Measurements from ENCODE around the gene TNFAIP1.
A peak's percentile ranks its signal among the peaks of the same experiment; 100 is the strongest.

TNFAIP1 gene

DNA sequence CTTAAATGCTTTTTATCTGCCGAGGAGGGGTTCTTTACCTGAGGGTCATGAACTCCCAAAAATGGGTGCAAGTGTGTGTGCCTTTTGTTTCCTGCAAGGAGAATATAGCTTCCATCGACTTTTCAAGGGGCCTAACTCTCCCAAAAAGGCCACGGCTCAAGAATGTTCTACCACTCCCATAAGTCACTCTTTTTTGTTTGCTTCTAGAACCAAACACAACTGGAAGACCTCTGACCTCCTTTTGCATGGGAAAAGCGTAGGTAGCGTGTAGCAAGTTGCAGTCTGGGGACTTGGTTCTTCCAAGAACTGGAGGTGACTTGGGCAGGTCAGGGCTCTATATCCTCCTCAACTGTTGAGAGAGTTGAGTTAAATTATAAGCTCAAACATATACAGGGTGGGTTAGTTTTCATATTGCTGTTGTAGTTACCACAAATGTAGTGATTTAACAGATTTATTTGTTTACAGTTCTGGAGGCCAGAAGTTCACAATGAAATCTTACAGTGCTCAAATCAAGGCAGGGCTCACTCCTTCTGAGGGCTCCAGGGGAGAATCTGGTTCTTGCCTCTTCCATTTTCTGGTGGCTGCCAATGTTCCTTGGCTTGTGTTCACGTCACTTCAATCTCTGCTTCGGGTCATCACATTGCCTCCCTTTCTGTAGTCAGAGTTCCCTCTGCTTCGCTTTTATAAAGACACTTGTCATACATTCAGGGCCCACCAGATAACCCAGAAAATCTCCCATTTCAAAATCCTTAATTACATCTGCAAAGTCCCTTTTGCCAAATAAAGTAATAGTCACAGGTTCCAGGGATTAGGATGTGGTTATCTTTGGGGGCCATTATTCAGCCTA is 15.1 kb upstream of the TNFAIP1 start:
- Histone ChIP-seq H3K4me3 (ENCODE audit: low read length, poor library complexity, severe bottlenecking) (peak overlapping the region; percentile 98), H3K27me3 (ENCODE audit: insufficient read depth, low read length, poor library complexity, severe bottlenecking) (no peaks in the 10 kb centered on the region), H2AFZ (ENCODE audit: low read length) (no peak overlapping the region), H3K36me3 (ENCODE audit: insufficient read depth, low read length) (peaks cover 1% of the 10 kb centered on the region; the same call in 1 of the 2 replicates), H3K4me2 (ENCODE audit: low read depth, low read length, poor library complexity, severe bottlenecking) (peak overlapping the region; percentile 97), H3K9me3 (ENCODE audit: insufficient read depth, low read depth, low read length) (no peaks in the 10 kb centered on the region), H4K20me1 (ENCODE audit: insufficient read depth, low read length, poor library complexity, severe bottlenecking) (peaks cover 60% of the 10 kb centered on the region), H3K79me2 (ENCODE audit: insufficient read depth, low read length) (peaks cover 78% of the 10 kb centered on the region), H3K9me2 (replicated peaks; ENCODE audit: low read depth, low read length) (no peaks in the 10 kb centered on the region), H3F3A (ENCODE audit: low read depth) (peaks cover 3% of the 10 kb centered on the region), H3K4me1 (ENCODE audit: insufficient read depth, low read length, poor library complexity, severe bottlenecking) (peaks cover 63% of the 10 kb centered on the region), H3K9ac (ENCODE audit: low read depth, low read length, poor library complexity, severe bottlenecking) (peak overlapping the region; percentile 98)
- no peak for TF ChIP-seq CTCF (conservative IDR thresholded peaks at IDR 0.05; ENCODE audit: low read length)
- no peak for TF ChIP-seq EZH2phosphoT487 (IDR thresholded peaks at IDR 0.05; ENCODE audit: borderline replicate concordance)

- no peaks in the 10 kb centered on the region for H3K27me3 ChIP-seq (ENCODE audit: insufficient read depth, low read length, poor library complexity, severe bottlenecking)
- peaks cover 3% of the 10 kb centered on the region for H3F3A ChIP-seq (ENCODE audit: low read depth)
- peaks cover 40% of the 10 kb centered on the region; the same call in 1 of the 2 replicates for H3K36me3 ChIP-seq (ENCODE audit: insufficient read depth, low read length)
- H3K9me2 ChIP-seq (replicated peaks; ENCODE audit: low read depth, low read length), result no peaks in the 10 kb centered on the region
- peak overlapping the region; percentile 37 for H3K9ac ChIP-seq (ENCODE audit: low read depth, low read length, poor library complexity, severe bottlenecking)
- peaks cover 49% of the 10 kb centered on the region for H3K4me1 ChIP-seq (ENCODE audit: insufficient read depth, low read length, poor library complexity, severe bottlenecking)
- no peaks in the 10 kb centered on the region for H3K9me3 ChIP-seq (ENCODE audit: insufficient read depth, low read depth, low read length)
- peaks cover 74% of the 10 kb centered on the region for H3K79me2 ChIP-seq (ENCODE audit: insufficient read depth, low read length)
- H2AFZ ChIP-seq (ENCODE audit: low read length), result no peak overlapping the region
- peak overlapping the region; percentile 97 for H3K4me2 ChIP-seq (ENCODE audit: low read depth, low read length, poor library complexity, severe bottlenecking)
- H4K20me1 ChIP-seq (ENCODE audit: insufficient read depth, low read length, poor library complexity, severe bottlenecking), result peaks cover 61% of the 10 kb centered on the region
- peak overlapping the region; percentile 47 for H3K4me3 ChIP-seq (ENCODE audit: low read length, poor library complexity, severe bottlenecking)
- TF ChIP-seq EZH2phosphoT487 (IDR thresholded peaks at IDR 0.05; ENCODE audit: borderline replicate concordance) (no peak), CTCF (conservative IDR thresholded peaks at IDR 0.05; ENCODE audit: low read length) (no peak)
Measured at GRCh38 chr17:28324267-28324745, 11.3 kb upstream of the TNFAIP1 start.

GRCh38 chr17:28324781-28325180 is 10.8 kb upstream of the TNFAIP1 start:
- Histone ChIP-seq H2AFZ (ENCODE audit: low read length) (no peak overlapping the region), H3K9me3 (ENCODE audit: insufficient read depth, low read depth, low read length) (no peaks in the 10 kb centered on the region), H3K4me3 (ENCODE audit: low read length, poor library complexity, severe bottlenecking) (peak overlapping the region; percentile 47), H3K4me2 (ENCODE audit: low read depth, low read length, poor library complexity, severe bottlenecking) (peak overlapping the region; percentile 97), H3K36me3 (ENCODE audit: insufficient read depth, low read length) (peaks cover 42% of the 10 kb centered on the region; the same call in 1 of the 2 replicates), H3K9ac (ENCODE audit: low read depth, low read length, poor library complexity, severe bottlenecking) (peak overlapping the region; percentile 37), H3K4me1 (ENCODE audit: insufficient read depth, low read length, poor library complexity, severe bottlenecking) (peaks cover 46% of the 10 kb centered on the region), H3K9me2 (replicated peaks; ENCODE audit: low read depth, low read length) (no peaks in the 10 kb centered on the region), H3K27me3 (ENCODE audit: insufficient read depth, low read length, poor library complexity, severe bottlenecking) (no peaks in the 10 kb centered on the region), H4K20me1 (ENCODE audit: insufficient read depth, low read length, poor library complexity, severe bottlenecking) (peaks cover 57% of the 10 kb centered on the region), H3K79me2 (ENCODE audit: insufficient read depth, low read length) (peaks cover 69% of the 10 kb centered on the region), H3F3A (ENCODE audit: low read depth) (peaks cover 3% of the 10 kb centered on the region)
- TF ChIP-seq CTCF (conservative IDR thresholded peaks at IDR 0.05; ENCODE audit: low read length) (no peak), EZH2phosphoT487 (IDR thresholded peaks at IDR 0.05; ENCODE audit: borderline replicate concordance) (no peak)
